ENCODE data around the gene LCLAT1.

DNA sequence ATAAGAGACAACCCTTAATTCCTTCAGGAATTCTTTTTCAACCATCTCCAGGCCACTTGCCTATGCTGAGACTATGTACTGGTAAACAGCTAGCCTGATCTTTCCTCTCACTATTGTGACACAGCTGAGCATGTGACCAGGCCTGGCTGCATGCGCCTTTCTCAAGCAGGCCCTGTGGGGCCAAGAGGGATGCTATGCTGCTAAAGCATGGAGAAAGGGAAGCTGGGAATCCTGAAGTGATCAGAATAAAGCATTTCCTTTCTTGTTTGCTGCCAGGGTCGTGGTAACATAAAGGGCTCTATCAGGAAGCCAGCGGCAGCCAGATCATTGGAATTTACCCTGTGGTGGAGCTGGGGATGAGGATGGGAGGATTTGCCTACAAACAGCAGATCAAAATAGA lies 29.8 kb upstream of the LCLAT1 start:
- TF ChIP-seq, protein P1, sequence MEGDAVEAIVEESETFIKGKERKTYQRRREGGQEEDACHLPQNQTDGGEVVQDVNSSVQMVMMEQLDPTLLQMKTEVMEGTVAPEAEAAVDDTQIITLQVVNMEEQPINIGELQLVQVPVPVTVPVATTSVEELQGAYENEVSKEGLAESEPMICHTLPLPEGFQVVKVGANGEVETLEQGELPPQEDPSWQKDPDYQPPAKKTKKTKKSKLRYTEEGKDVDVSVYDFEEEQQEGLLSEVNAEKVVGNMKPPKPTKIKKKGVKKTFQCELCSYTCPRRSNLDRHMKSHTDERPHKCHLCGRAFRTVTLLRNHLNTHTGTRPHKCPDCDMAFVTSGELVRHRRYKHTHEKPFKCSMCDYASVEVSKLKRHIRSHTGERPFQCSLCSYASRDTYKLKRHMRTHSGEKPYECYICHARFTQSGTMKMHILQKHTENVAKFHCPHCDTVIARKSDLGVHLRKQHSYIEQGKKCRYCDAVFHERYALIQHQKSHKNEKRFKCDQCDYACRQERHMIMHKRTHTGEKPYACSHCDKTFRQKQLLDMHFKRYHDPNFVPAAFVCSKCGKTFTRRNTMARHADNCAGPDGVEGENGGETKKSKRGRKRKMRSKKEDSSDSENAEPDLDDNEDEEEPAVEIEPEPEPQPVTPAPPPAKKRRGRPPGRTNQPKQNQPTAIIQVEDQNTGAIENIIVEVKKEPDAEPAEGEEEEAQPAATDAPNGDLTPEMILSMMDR (IDR thresholded peaks at IDR 0.05): no peak
- no peak for TF ChIP-seq POLR2A (IDR thresholded peaks at IDR 0.05)
- TF ChIP-seq POLR2AphosphoS5 (IDR thresholded peaks at IDR 0.05): no peak
- no peak for TF ChIP-seq EP300 (IDR thresholded peaks at IDR 0.05)
